H9 (cell line): ENCODE measurements around the gene DLEC1. TPM values are rescaled to one million over a fixed set of nuclear protein-coding genes. Genes with fewer than 3 reads are reported as not detected.

Experiments
- DNase-seq: peaks from one replicate; pipeline ENCODE4 v3.0.0-alpha.2; 2017
- H2AFZ ChIP-seq: one replicate; pipeline ENCODE4 v1.6.1; 2013; ENCODE audit warnings: mild to moderate bottlenecking, low read length, control low read depth, moderate library complexity
- H2AK5ac ChIP-seq: 2 replicates; pipeline ENCODE4 v1.6.1; 2013; ENCODE audit warnings: low read length, control low read depth, mixed read lengths; ENCODE audit not compliant: insufficient read length
- H2BK120ac ChIP-seq: one replicate; pipeline ENCODE4 v1.6.1; 2013; ENCODE audit warnings: low read depth, mild to moderate bottlenecking, low read length, control low read depth, inconsistent platforms; ENCODE audit not compliant: poor library complexity, severe bottlenecking
- H2BK12ac ChIP-seq: 2 replicates; pipeline ENCODE4 v1.6.1; 2013; ENCODE audit warnings: low read length, control low read depth, mixed read lengths, low read depth; ENCODE audit not compliant: insufficient read length
- H2BK15ac ChIP-seq: 2 replicates; pipeline ENCODE4 v1.6.1; 2013; ENCODE audit warnings: low read depth, low read length, control low read depth
- H2BK20ac ChIP-seq: one replicate; pipeline ENCODE4 v1.6.1; 2013; ENCODE audit warnings: low read depth, mild to moderate bottlenecking, low read length, control low read depth, inconsistent platforms; ENCODE audit not compliant: poor library complexity, severe bottlenecking
- H2BK5ac ChIP-seq: 2 replicates; pipeline ENCODE4 v1.6.1; 2013; ENCODE audit warnings: low read length, control low read depth, mixed read lengths; ENCODE audit not compliant: insufficient read length
- H3K14ac ChIP-seq: 2 replicates; pipeline ENCODE4 v1.6.1; 2013; ENCODE audit warnings: low read length, control low read depth; ENCODE audit not compliant: insufficient read depth
- H3K18ac ChIP-seq: 2 replicates; pipeline ENCODE4 v1.6.1; 2013; ENCODE audit warnings: low read depth, mild to moderate bottlenecking, mixed read lengths, low read length, control low read depth; ENCODE audit not compliant: insufficient read length
- H3K23ac ChIP-seq: 2 replicates; pipeline ENCODE4 v1.6.1; 2013; ENCODE audit warnings: low read length, control low read depth, mixed read lengths, low read depth; ENCODE audit not compliant: insufficient read length
- H3K23me2 ChIP-seq: 2 replicates; pipeline ENCODE4 v1.6.1; 2013; ENCODE audit warnings: low read depth, mild to moderate bottlenecking, mixed read lengths, low read length, control low read depth; ENCODE audit not compliant: insufficient read length, poor library complexity, severe bottlenecking
- H3K27ac ChIP-seq: 2 replicates; pipeline ENCODE4 v1.5.1; 2013; ENCODE audit warnings: low read length, control low read depth, mixed read lengths, low read depth; ENCODE audit not compliant: insufficient read length
- H3K27me3 ChIP-seq: 2 replicates; pipeline ENCODE4 v1.6.1; 2013; ENCODE audit warnings: low read length, control low read depth, inconsistent platforms; ENCODE audit not compliant: insufficient read depth
- H3K4ac ChIP-seq: 2 replicates; pipeline ENCODE4 v1.6.1; 2013; ENCODE audit warnings: low read depth, mild to moderate bottlenecking, control low read depth, inconsistent platforms, low read length, moderate library complexity
- H3K4me1 ChIP-seq: 2 replicates; pipeline ENCODE4 v1.6.1; 2013; ENCODE audit warnings: low read length, control low read depth, inconsistent platforms; ENCODE audit not compliant: insufficient read depth
- H3K4me2 ChIP-seq: 2 replicates; pipeline ENCODE4 v1.6.1; 2013; ENCODE audit warnings: low read length, control low read depth, mixed read lengths; ENCODE audit not compliant: insufficient read length, insufficient read depth
- H3K56ac ChIP-seq: 2 replicates; pipeline ENCODE4 v1.6.1; 2013; ENCODE audit warnings: low read depth, mild to moderate bottlenecking, mixed read lengths, low read length, control low read depth; ENCODE audit not compliant: insufficient read length
- H3K79me1 ChIP-seq: 2 replicates; pipeline ENCODE4 v1.6.1; 2013; ENCODE audit warnings: low read depth, mild to moderate bottlenecking, moderate library complexity, low read length, control low read depth, inconsistent platforms; ENCODE audit not compliant: insufficient read depth, poor library complexity, severe bottlenecking
- H3K79me2 ChIP-seq: 2 replicates; pipeline ENCODE4 v1.6.1; 2013; ENCODE audit warnings: low read length, control low read depth, inconsistent platforms; ENCODE audit not compliant: insufficient read depth
- H3K9ac ChIP-seq: 2 replicates; pipeline ENCODE4 v1.6.1; 2013; ENCODE audit warnings: low read length, control low read depth, mixed read lengths; ENCODE audit not compliant: insufficient read length; ENCODE audit errors: extremely low read depth
- H3K9me3 ChIP-seq: one replicate; pipeline ENCODE4 v1.6.1; 2013; ENCODE audit warnings: low read depth, low read length, inconsistent platforms; ENCODE audit not compliant: control insufficient read depth
- H3T11ph ChIP-seq: one replicate; pipeline ENCODE4 v1.6.1; 2013; ENCODE audit warnings: mild to moderate bottlenecking, low read length, control low read depth, inconsistent platforms
- H4K20me1 ChIP-seq: one replicate; pipeline ENCODE4 v1.6.1; 2013; ENCODE audit not compliant: control insufficient read depth, insufficient read length, insufficient read depth
- H4K5ac ChIP-seq: 2 replicates; pipeline ENCODE4 v1.6.1; 2013; ENCODE audit warnings: low read depth, mild to moderate bottlenecking, mixed read lengths, low read length, control low read depth; ENCODE audit not compliant: insufficient read length
- H4K8ac ChIP-seq: replicated peaks from 2 replicates; pipeline ENCODE4 v1.6.1; 2013; ENCODE audit warnings: low read length, control low read depth, mixed read lengths, low read depth; ENCODE audit not compliant: insufficient read length
- H4K91ac ChIP-seq: 2 replicates; pipeline ENCODE4 v1.6.1; 2013; ENCODE audit warnings: low read depth, mild to moderate bottlenecking, moderate library complexity, mixed read lengths, low read length, control low read depth; ENCODE audit not compliant: insufficient read length
- H3K27ac Mint-ChIP-seq, 3 experiments: 2 replicates in 2 of 3; 3 replicates in 1 of 3; pipeline ENCODE4 v1.8.0; 2020 to 2021; ENCODE audit warnings: mixed read lengths in 3 of 3, mild to moderate bottlenecking in 1 of 3, moderate library complexity in 1 of 3
- H3K27me3 Mint-ChIP-seq: 2 replicates; pipeline ENCODE4 v1.8.0; 2021; ENCODE audit warnings: low read depth, mild to moderate bottlenecking, moderate library complexity, mixed read lengths
- H3K36me3 Mint-ChIP-seq, 3 experiments: 2 replicates in 2 of 3; 3 replicates in 1 of 3; pipeline ENCODE4 v1.8.0; 2020 to 2021; ENCODE audit warnings: low read depth in 3 of 3, mixed read lengths in 3 of 3; ENCODE audit not compliant: insufficient read depth in 1 of 3
- H3K4me1 Mint-ChIP-seq, 2 experiments: 2 replicates each; pipeline ENCODE4 v1.8.0; 2020; ENCODE audit warnings: mixed read lengths in 2 of 2
- H3K4me3 Mint-ChIP-seq, 2 experiments: 2 replicates in 1 of 2; 3 replicates in 1 of 2; pipeline ENCODE4 v1.8.0; 2020 to 2021; ENCODE audit warnings: mild to moderate bottlenecking in 2 of 2, mixed read lengths in 2 of 2, moderate library complexity in 1 of 2
- H3K9me3 Mint-ChIP-seq, 2 experiments: 2 replicates in 1 of 2; 3 replicates in 1 of 2; pipeline ENCODE4 v1.8.0; 2020; ENCODE audit warnings: mild to moderate bottlenecking in 2 of 2, mixed read lengths in 2 of 2, moderate library complexity in 1 of 2
- CTCF ChIP-seq: fragments of 200-600 bp; sonication (generic); conservative IDR thresholded peaks from 3 replicates; pipeline ENCODE4 v1.8.0; 2021; ENCODE audit warnings: antibody characterized with exemption, mild to moderate bottlenecking
- WGBS: extraction: QIAGEN DNeasy Blood & Tissue Kit; methylation state at CpG from one replicate; pipeline ENCODE4 v1.1.7; 2013; ENCODE audit warnings: missing lambda C conversion rate, low lambda C conversion rate, mixed read lengths; ENCODE audit not compliant: insufficient read length; ENCODE audit errors: extremely low coverage; 5-methylcytosine and 5-hydroxymethylcytosine counted together
- total RNA-seq: library from RNA; stranded (reverse); gene quantifications from 2 replicates; pipeline ENCODE4 v1.2.1, GENCODE V29; 2021

The DLEC1 gene
- total RNA-seq, 1 experiment from 2014 or later = 2.1 TPM

GRCh38 chr3:38100498-38100897, 61.5 kb downstream of the DLEC1 start:
- Histone ChIP-seq H2AFZ (no peak overlapping the region), H3K56ac (no peak overlapping the region), H3K9ac (no peak overlapping the region), H3T11ph (no peak overlapping the region), H2BK20ac (no peak overlapping the region), H3K4ac (no peak overlapping the region), H2BK12ac (no peak overlapping the region), H3K4me2 (no peak overlapping the region), H4K20me1 (no peaks in the 10 kb centered on the region), H3K27ac (no peak overlapping the region), H3K14ac (no peak overlapping the region), H2BK15ac (no peak overlapping the region), H2AK5ac (no peak overlapping the region), H3K4me1 (peaks cover 3% of the 10 kb centered on the region; the same call in 1 of the 2 replicates), H3K23ac (no peak overlapping the region), H3K23me2 (no peaks in the 10 kb centered on the region), H4K91ac (no peak overlapping the region), H4K8ac (no peak overlapping the region), H4K5ac (no peak overlapping the region), H3K27me3 (no peaks in the 10 kb centered on the region; the same call in 1 of the 2 replicates), H3K18ac (no peak overlapping the region), H3K79me1 (no peaks in the 10 kb centered on the region), H2BK5ac (no peak overlapping the region), H3K79me2 (no peaks in the 10 kb centered on the region), H3K9me3 (no peaks in the 10 kb centered on the region), H2BK120ac (no peak overlapping the region)
- peaks cover 30 to 33% of the 10 kb centered on the region in 2 experiments for H3K4me1 Mint-ChIP-seq
- no peak for DNase-seq
- TF ChIP-seq CTCF = no peak
- H3K9me3 Mint-ChIP-seq = peaks cover 2 to 4% of the 10 kb centered on the region in 2 experiments; a peak in 4 of 5 replicates
- no peak overlapping the region for H3K27ac Mint-ChIP-seq
- H3K4me3 Mint-ChIP-seq = no peak overlapping the region
- peaks cover 0 to 2% (median 0%) of the 10 kb centered on the region in 3 experiments; a peak in 1 of 7 replicates for H3K36me3 Mint-ChIP-seq
- no CpG with 5 or more reads among the region's 3 CpGs for WGBS
- H3K27me3 Mint-ChIP-seq = peaks cover 14% of the 10 kb centered on the region
